GM12874 (cell line): ENCODE results near the gene HOXB6.

Experiments
- TF ChIP-seq, protein P1 (sequence below): IDR thresholded peaks from 2 replicates; pipeline ENCODE4 v1.5.1; 2011; ENCODE audit warnings: low read depth, mild to moderate bottlenecking, control low read depth, low read length, moderate library complexity; ENCODE audit not compliant: insufficient read depth

Gene HOXB6

DNA sequence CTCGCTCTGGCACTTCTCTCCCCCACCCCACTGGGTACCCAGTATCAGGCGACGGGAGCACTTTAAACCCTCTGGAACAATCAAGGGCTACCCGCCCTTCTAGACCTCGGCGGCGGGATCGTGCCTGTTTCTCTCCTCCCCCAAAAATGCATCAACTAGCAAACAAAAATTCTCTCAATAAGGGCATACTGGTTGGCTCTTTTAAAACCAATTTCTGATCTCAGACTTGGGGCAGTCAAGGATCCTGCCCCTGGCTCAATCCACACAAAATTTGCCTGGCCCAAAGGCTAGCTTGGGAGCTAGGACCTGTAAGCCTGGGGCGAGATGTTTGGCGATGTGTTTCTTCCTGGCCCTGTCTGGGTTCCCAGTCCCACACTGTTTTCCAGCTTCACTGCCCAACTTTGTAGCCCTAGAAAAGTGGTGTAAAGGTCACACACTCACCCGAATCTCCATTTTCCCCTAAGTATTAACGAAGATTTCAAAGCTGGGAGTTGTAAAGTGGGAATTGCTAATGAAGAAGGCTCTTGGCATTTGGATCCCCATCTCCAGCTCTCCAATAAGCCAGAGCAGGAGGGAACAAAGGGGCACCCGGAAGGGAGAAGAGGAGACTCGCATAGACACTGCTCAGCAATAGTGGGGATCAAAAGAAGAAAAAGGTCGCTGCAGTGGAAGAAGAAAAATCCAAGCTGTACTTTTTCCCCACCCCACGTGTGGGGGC, 45.5 kb downstream of the HOXB6 start:
- TF ChIP-seq, protein P1, sequence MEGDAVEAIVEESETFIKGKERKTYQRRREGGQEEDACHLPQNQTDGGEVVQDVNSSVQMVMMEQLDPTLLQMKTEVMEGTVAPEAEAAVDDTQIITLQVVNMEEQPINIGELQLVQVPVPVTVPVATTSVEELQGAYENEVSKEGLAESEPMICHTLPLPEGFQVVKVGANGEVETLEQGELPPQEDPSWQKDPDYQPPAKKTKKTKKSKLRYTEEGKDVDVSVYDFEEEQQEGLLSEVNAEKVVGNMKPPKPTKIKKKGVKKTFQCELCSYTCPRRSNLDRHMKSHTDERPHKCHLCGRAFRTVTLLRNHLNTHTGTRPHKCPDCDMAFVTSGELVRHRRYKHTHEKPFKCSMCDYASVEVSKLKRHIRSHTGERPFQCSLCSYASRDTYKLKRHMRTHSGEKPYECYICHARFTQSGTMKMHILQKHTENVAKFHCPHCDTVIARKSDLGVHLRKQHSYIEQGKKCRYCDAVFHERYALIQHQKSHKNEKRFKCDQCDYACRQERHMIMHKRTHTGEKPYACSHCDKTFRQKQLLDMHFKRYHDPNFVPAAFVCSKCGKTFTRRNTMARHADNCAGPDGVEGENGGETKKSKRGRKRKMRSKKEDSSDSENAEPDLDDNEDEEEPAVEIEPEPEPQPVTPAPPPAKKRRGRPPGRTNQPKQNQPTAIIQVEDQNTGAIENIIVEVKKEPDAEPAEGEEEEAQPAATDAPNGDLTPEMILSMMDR, result no peak

DNA sequence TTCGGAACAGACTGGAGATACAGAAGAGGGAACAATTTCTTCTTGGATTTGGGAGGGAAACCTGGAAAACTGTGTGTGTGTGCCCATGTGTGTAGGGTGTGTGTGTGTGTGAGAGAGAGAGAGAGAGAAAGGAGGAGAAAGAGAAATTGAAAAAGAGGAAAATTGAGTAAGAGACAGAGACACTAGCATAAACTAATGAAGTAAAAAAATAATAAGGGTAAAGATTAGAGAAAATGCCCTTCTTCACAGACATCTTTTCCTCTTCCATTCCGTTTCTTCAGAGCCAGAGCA, 46.0 kb downstream of the HOXB6 start:
- TF ChIP-seq, protein P1, result no peak

DNA sequence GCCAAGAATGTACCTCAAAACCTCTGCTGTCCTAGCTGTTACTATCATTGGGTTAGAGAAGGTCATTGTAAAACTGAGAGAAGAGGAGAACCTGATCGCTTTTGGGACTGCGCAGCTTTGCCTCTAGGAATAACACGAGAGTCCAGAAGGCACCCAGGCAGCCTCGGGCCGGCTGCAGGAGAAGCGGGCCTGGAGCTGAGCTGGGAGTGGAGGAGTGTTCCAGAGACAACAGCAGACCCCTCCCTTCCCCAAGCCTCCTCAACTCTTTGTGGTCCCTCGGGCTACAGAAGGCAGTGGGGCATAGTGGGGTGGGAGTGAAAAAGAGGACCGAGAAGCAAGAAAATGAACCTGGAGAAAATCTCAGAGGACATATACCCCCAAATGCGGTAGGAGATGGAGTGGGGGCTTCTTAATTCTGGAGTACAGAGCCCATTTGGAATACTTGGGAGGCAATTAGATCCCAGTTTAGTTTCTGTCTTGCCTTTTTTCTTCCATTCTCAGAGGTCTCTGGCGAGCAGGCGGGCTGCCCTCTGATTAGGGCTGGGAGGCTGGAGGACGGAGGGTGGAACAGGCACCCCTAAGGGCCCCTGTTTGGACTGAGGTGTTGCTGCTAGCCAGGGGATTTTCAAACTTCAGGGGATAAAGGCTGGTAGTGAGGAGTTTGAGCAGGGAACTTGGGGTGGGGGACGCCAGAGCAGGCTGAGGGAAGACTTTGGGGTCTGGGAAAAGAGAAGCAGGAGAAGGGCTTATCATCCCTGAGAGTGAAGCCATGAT, 46.5 kb downstream of the HOXB6 start:
- TF ChIP-seq, protein P1, result no peak

DNA sequence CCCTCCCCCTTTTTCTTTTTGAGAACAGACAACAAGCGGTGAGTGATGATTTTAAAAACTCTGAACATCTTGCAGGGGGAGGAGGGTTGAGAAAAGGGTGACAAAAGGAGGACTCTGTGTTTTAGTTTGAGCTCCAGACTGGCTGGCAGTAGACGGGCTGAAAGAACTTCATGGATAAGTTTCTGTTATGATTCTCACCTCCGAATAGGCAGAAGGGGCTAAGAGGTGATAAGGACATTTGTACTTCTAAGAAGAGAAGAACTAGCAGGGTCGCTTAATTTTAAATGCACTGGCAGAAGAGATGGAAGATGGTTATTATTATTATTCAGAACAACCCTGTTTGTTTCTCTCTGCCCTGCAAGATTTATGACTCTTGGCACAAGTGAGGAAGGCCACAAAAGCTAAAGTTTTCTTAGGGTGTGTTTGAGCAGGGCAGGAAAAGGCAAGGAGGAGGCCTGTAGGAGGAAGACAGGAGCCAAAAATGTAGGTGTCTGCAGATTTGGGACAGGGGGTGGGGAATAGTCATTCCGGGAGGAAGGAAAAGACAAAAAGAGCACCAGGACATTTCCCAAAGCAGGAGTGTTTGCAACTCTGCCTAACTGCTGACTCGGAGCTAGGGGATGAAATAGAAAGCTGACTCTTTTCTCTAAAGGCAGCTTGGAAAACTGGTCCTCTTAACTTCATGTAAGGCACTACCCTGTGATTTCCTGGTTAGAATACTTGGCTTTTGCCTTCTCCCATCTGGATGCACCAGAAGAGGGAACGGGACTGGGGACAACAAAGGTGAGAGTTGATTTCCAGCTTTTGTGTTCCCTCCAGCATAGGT, 48.0 kb downstream of the HOXB6 start:
- TF ChIP-seq, protein P1, result no peak

DNA sequence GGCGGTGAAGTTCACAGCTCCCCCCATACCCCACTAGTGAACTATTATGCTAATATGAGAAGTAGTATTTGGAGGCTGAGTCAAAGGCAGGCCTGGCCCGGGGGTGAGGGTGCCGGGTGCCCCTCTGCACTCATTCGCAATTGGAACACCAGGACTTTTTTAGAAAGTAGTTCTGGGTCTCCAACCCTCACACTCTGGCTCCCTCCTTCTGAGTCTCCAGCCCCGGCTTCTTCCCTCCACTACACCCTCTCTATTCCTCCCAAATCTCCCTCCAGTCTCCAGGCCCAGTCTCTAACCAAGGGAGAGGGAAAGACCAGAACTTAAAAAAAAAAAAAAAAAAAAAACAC, 48.6 kb downstream of the HOXB6 start:
- TF ChIP-seq, protein P1, result no peak

DNA sequence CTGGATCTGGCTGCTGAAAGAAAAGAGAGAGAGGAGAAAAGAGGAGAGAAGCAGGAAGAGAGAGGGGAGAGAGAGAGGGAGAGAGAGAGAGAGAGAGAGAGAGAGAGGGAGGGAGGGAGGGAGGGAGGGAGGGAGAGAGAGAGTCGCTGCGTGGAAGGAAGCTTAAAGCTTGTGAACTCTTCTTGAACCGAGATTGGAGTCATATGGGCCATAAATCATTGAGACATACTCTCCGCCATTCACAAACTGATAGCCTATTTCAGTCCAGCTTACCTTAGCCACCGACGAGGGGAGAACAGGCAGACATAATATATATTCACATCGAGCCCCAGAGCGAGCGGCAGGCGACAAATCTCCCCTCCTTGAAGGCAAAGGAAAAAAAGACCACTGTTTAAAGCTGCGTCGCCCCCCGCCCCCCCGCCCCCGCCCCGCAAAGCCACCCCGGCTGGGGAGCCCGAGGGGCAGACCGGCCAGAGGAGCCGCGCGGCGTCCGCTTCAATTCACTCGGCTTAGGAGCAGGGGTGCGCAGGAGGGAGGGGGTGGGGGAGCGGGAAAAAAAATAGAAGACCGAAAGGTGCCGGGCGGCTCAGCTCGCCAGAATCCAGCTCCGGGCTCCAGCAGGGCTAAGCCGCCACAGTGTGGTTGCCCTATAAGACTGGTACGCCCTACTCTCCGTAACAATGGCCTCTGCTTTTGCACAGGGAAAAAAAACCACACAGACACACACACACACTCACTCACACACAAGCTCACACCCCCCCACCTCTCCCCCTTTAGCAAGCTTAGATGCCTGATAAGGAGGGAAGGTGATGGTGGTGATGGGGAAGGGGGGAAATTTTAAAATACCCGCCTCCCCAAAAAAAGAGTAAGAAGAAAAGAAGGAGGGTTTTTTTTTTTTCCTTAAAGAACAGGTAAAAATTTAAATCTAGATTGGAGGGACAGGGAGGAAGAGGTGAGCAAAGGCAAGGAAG, 49.2 kb downstream of the HOXB6 start:
- TF ChIP-seq, protein P1, result no peak
